ENCODE measurements around the gene ADGRA1.
"Not testable (repeated sequence)": the region's sequence is repeated elsewhere in the genome, so short reads cannot be mapped to it uniquely, and the experiment has no call there.

The ADGRA1 gene

DNA sequence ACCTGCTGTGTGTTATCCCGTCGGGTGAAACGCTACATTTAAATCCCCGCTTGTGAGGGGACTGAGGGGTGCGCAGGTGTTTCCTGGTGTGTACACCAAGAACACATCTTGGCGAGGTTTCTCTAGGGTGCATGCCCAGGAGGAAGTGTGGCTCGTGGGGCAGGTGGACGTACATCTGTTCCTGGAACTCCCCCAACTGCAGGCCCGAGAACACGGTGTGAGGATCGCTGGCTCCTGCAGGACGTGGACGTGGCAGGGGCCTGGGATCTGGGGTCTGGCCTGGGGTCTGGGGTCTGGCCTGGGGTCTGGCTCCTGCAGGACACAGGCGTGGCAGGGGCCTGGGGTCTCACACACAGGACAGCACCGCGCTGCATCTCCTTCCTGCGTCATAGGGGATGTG lies 82.4 kb downstream of the ADGRA1 start:
- no peaks in the 10 kb centered on the region for H3K4me1 ChIP-seq (ENCODE audit: control insufficient read depth, insufficient read depth, low read length)
- peaks cover 2% of the 10 kb centered on the region for H3K27me3 ChIP-seq (ENCODE audit: control insufficient read depth, insufficient read depth, low read length)
- H3K9me3 ChIP-seq (ENCODE audit: control insufficient read depth, low read length): no peaks in the 10 kb centered on the region
- H3K9ac ChIP-seq (ENCODE audit: low read length): no peak overlapping the region
- no peak overlapping the region for H3K4me3 ChIP-seq (ENCODE audit: low read length)
- H3K36me3 ChIP-seq (ENCODE audit: control insufficient read depth, insufficient read depth, low read length): no peaks in the 10 kb centered on the region

GRCh38 chr10:133173860-133174640 lies 86.3 kb downstream of the ADGRA1 start:
- Histone ChIP-seq H3K4me1 (ENCODE audit: control insufficient read depth, insufficient read depth, low read length) (no peaks in the 10 kb centered on the region), H3K27me3 (ENCODE audit: control insufficient read depth, insufficient read depth, low read length) (no peaks in the 10 kb centered on the region), H3K9ac (ENCODE audit: low read length) (no peak overlapping the region), H3K36me3 (ENCODE audit: control insufficient read depth, insufficient read depth, low read length) (no peaks in the 10 kb centered on the region), H3K9me3 (ENCODE audit: control insufficient read depth, low read length) (no peaks in the 10 kb centered on the region), H3K4me3 (ENCODE audit: low read length) (no peak overlapping the region)

GRCh38 chr10:133174689-133175263 lies 87.1 kb downstream of the ADGRA1 start:
- no peaks in the 10 kb centered on the region for H3K9me3 ChIP-seq (ENCODE audit: control insufficient read depth, low read length)
- no peak overlapping the region for H3K4me3 ChIP-seq (ENCODE audit: low read length)
- H3K4me1 ChIP-seq (ENCODE audit: control insufficient read depth, insufficient read depth, low read length): no peaks in the 10 kb centered on the region
- no peaks in the 10 kb centered on the region for H3K27me3 ChIP-seq (ENCODE audit: control insufficient read depth, insufficient read depth, low read length)
- H3K36me3 ChIP-seq (ENCODE audit: control insufficient read depth, insufficient read depth, low read length): no peaks in the 10 kb centered on the region
- H3K9ac ChIP-seq (ENCODE audit: low read length): no peak overlapping the region

GRCh38 chr10:133175624-133176023 lies 87.9 kb downstream of the ADGRA1 start:
- not testable (repeated sequence) for H3K4me3 ChIP-seq (ENCODE audit: low read length); H3K9me3 ChIP-seq (ENCODE audit: control insufficient read depth, low read length); H3K27me3 ChIP-seq (ENCODE audit: control insufficient read depth, insufficient read depth, low read length); H3K9ac ChIP-seq (ENCODE audit: low read length); H3K4me1 ChIP-seq (ENCODE audit: control insufficient read depth, insufficient read depth, low read length); H3K36me3 ChIP-seq (ENCODE audit: control insufficient read depth, insufficient read depth, low read length)

DNA sequence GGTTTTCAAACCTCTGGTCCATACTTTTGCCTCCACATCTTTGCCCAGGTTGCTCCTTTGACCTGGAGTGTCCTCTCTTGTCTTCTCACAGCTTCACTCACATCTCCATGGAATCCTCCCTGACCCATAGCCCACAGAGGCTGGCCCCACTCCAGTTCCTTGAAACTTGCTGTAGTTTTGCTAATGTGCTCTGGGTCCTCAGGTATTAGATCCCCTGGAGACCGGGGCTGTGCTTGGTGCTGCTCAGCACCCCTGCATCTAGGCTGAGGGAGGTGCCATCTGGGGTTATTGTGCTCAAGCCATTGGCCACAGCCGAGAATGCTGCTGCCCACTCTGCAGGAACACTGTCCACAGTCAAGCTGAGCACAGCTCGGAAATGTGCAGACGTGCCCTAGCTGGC lies 88.8 kb downstream of the ADGRA1 start:
- Histone ChIP-seq H3K9ac (ENCODE audit: low read length) (no peak overlapping the region), H3K4me3 (ENCODE audit: low read length) (no peak overlapping the region), H3K36me3 (ENCODE audit: control insufficient read depth, insufficient read depth, low read length) (no peaks in the 10 kb centered on the region), H3K4me1 (ENCODE audit: control insufficient read depth, insufficient read depth, low read length) (no peaks in the 10 kb centered on the region), H3K9me3 (ENCODE audit: control insufficient read depth, low read length) (no peaks in the 10 kb centered on the region), H3K27me3 (ENCODE audit: control insufficient read depth, insufficient read depth, low read length) (no peaks in the 10 kb centered on the region)

DNA sequence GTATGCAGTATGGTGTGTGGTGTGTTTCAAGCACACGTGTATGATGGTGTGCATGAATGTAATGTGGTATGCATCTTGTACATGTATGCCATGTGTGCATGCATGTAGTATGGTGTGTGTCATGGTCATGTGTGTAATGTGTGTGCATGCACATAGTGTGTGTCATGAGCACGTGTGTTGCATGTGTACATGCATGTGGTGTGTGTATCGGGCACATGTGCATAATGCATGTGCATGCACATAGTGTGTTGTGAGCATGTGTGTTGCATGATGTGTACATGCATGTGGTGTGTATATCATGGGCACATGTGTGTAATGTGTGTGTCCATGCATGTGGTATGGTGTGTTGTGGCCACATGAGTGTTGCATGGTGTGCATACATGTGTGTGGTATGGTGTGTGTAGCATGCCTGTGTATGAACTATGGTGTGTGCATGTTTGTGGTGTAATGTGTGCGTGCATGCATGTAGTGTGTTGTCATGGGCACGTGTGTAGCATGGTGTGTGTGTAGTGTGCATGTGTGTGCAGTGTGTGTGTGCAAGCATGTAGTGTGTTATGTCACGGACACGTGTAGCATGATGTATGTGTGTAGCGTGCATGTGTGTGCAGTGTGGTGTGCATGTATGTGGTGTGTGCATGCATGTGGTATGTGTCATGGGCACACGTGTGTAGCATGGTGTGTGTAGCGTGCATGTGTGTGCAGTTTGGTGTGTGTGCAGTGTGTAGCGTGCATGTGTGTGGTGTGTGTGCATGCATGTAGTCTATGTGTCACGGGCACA lies 89.8 kb downstream of the ADGRA1 start:
- no peaks in the 10 kb centered on the region for H3K9me3 ChIP-seq (ENCODE audit: control insufficient read depth, low read length)
- H3K4me1 ChIP-seq (ENCODE audit: control insufficient read depth, insufficient read depth, low read length): no peaks in the 10 kb centered on the region
- H3K27me3 ChIP-seq (ENCODE audit: control insufficient read depth, insufficient read depth, low read length): no peaks in the 10 kb centered on the region
- H3K9ac ChIP-seq (ENCODE audit: low read length): no peak overlapping the region
- H3K36me3 ChIP-seq (ENCODE audit: control insufficient read depth, insufficient read depth, low read length): no peaks in the 10 kb centered on the region
- H3K4me3 ChIP-seq (ENCODE audit: low read length): no peak overlapping the region

- Histone ChIP-seq H3K9ac (ENCODE audit: low read length) (no peak overlapping the region), H3K36me3 (ENCODE audit: control insufficient read depth, insufficient read depth, low read length) (no peaks in the 10 kb centered on the region), H3K4me1 (ENCODE audit: control insufficient read depth, insufficient read depth, low read length) (no peaks in the 10 kb centered on the region), H3K9me3 (ENCODE audit: control insufficient read depth, low read length) (no peaks in the 10 kb centered on the region), H3K4me3 (ENCODE audit: low read length) (no peak overlapping the region), H3K27me3 (ENCODE audit: control insufficient read depth, insufficient read depth, low read length) (no peaks in the 10 kb centered on the region)
Observed at GRCh38 chr10:133178357-133179127, 90.8 kb downstream of the ADGRA1 start.

DNA sequence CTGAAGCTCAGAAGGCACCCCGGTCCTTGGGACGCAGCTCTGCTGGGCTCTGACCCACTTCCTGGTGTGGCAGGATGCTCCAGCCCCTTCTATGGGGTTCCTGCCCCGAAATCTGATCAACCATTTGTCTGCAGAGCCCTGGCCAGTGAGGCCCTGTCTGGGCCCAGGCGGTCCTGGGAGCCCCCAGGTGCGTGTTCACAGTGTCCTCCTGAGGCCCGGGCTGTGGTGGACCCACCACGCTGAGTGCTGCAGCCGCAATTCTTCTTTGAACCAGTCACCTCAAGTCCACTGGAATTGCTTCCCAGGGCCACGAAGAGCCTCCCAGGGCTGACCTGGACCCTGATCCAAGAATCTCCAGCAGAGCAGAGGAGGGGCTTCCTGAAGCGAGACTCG lies 91.4 kb downstream of the ADGRA1 start:
- no peak overlapping the region for H3K9ac ChIP-seq (ENCODE audit: low read length)

DNA sequence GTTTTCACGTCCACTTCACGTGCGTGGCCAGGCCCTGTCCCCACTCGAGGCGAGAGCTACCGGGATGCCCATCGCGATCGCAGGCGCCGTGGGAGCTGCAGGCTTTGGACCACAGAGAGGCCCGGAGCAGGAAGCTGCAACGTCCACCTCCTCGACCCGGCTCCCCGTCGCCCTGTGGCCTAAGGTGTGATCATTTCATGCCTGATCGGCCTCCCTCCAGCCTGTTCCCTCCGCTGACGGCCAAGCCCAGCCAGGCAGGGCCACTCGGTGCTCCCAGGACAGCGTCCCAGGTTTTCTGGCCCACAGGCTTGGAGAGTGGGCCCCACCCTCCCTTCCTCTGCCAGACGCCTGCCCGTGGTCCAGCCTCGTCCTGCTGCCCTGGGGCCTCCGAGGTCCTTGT lies 91.9 kb downstream of the ADGRA1 start:
- no peaks in the 10 kb centered on the region for H3K27me3 ChIP-seq (ENCODE audit: control insufficient read depth, insufficient read depth, low read length)
- H3K4me1 ChIP-seq (ENCODE audit: control insufficient read depth, insufficient read depth, low read length): no peaks in the 10 kb centered on the region
- H3K9ac ChIP-seq (ENCODE audit: low read length): no peak overlapping the region
- no peak overlapping the region for H3K4me3 ChIP-seq (ENCODE audit: low read length)
- no peaks in the 10 kb centered on the region for H3K36me3 ChIP-seq (ENCODE audit: control insufficient read depth, insufficient read depth, low read length)
- no peaks in the 10 kb centered on the region for H3K9me3 ChIP-seq (ENCODE audit: control insufficient read depth, low read length)

More for the DNA sequence above, 91.4 kb downstream of the ADGRA1 start:
- no peaks in the 10 kb centered on the region for H3K9me3 ChIP-seq (ENCODE audit: control insufficient read depth, low read length)
- H3K36me3 ChIP-seq (ENCODE audit: control insufficient read depth, insufficient read depth, low read length): no peaks in the 10 kb centered on the region
- no peak overlapping the region for H3K4me3 ChIP-seq (ENCODE audit: low read length)
- no peaks in the 10 kb centered on the region for H3K27me3 ChIP-seq (ENCODE audit: control insufficient read depth, insufficient read depth, low read length)
- no peaks in the 10 kb centered on the region for H3K4me1 ChIP-seq (ENCODE audit: control insufficient read depth, insufficient read depth, low read length)

GRCh38 chr10:133180192-133180964 lies 92.7 kb downstream of the ADGRA1 start:
- Histone ChIP-seq H3K9ac (ENCODE audit: low read length) (no peak overlapping the region), H3K27me3 (ENCODE audit: control insufficient read depth, insufficient read depth, low read length) (no peaks in the 10 kb centered on the region), H3K9me3 (ENCODE audit: control insufficient read depth, low read length) (no peaks in the 10 kb centered on the region), H3K36me3 (ENCODE audit: control insufficient read depth, insufficient read depth, low read length) (no peaks in the 10 kb centered on the region), H3K4me1 (ENCODE audit: control insufficient read depth, insufficient read depth, low read length) (no peaks in the 10 kb centered on the region), H3K4me3 (ENCODE audit: low read length) (no peak overlapping the region)

DNA sequence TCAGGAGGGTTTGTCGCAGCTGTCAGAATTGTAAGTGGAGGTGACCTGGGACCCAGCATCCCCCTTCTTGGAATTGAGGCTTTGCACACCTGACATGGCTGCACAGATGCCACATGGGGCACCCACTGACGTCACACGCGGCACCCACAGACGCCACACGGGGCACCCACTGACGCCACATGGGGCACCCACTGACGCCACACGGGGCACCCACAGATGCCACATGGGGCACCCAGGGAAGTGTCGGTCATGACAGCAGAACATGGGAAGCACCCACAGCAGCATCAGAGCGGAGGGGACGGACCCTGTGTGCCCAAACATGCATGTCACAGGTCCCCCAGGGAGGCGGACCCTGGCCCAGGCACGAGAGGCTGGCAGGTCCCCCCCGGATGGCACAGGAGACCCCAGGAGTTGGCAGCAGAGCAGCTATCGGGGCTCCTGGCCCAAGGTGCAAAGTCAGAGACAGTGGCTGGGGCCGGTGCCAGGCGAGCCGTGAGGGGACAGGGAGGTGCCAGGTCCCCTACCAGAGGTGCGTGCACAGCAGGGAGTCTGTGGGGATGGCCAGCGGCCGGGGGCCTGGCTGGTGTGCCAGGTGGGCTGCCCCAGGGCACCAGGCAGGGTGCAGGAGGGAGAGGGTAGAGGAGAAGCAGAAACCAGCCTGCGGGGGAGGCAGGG lies 93.4 kb downstream of the ADGRA1 start:
- no peaks in the 10 kb centered on the region for H3K27me3 ChIP-seq (ENCODE audit: control insufficient read depth, insufficient read depth, low read length)

More for the DNA sequence above, 93.4 kb downstream of the ADGRA1 start:
- H3K9ac ChIP-seq (ENCODE audit: low read length): no peak overlapping the region
- H3K9me3 ChIP-seq (ENCODE audit: control insufficient read depth, low read length): no peaks in the 10 kb centered on the region
- no peaks in the 10 kb centered on the region for H3K36me3 ChIP-seq (ENCODE audit: control insufficient read depth, insufficient read depth, low read length)
- H3K4me3 ChIP-seq (ENCODE audit: low read length): no peak overlapping the region
- H3K4me1 ChIP-seq (ENCODE audit: control insufficient read depth, insufficient read depth, low read length): no peaks in the 10 kb centered on the region
